ENCODE measurements around the gene CBFA2T3.

CBFA2T3 gene

DNA sequence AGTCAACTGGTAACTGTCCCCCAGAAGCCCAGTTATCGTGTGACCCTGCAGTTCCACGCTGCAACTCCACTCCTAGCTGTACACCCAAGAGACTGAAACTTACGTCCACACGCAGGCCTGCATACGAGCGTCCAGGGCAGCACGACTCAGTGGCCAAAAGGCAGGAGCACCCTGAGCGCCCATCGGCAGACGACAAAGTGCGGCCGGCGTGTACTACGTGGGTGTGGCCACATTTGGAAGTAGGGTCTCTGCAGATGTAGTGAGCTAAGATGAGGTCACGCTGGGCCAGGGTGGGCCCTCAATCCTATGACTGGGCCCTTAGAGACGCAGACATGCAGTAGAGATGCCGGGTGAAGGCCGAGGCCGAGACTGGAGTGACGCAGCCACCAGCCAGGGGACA lies 133.8 kb downstream of the CBFA2T3 start:
- TF ChIP-seq POLR2AphosphoS5 (IDR thresholded peaks at IDR 0.05; ENCODE audit: low read depth), result no peak
- TF ChIP-seq SPI1 (IDR thresholded peaks at IDR 0.05; ENCODE audit: borderline replicate concordance, low read depth), result no peak
- no peak for TF ChIP-seq GABPA (IDR thresholded peaks at IDR 0.05; ENCODE audit: low read depth)
- no peak for TF ChIP-seq REST (IDR thresholded peaks at IDR 0.05; ENCODE audit: insufficient replicate concordance, low read depth)
- TF ChIP-seq, protein P1, sequence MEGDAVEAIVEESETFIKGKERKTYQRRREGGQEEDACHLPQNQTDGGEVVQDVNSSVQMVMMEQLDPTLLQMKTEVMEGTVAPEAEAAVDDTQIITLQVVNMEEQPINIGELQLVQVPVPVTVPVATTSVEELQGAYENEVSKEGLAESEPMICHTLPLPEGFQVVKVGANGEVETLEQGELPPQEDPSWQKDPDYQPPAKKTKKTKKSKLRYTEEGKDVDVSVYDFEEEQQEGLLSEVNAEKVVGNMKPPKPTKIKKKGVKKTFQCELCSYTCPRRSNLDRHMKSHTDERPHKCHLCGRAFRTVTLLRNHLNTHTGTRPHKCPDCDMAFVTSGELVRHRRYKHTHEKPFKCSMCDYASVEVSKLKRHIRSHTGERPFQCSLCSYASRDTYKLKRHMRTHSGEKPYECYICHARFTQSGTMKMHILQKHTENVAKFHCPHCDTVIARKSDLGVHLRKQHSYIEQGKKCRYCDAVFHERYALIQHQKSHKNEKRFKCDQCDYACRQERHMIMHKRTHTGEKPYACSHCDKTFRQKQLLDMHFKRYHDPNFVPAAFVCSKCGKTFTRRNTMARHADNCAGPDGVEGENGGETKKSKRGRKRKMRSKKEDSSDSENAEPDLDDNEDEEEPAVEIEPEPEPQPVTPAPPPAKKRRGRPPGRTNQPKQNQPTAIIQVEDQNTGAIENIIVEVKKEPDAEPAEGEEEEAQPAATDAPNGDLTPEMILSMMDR (IDR thresholded peaks at IDR 0.05; ENCODE audit: insufficient read depth, low read length), result no peak

DNA sequence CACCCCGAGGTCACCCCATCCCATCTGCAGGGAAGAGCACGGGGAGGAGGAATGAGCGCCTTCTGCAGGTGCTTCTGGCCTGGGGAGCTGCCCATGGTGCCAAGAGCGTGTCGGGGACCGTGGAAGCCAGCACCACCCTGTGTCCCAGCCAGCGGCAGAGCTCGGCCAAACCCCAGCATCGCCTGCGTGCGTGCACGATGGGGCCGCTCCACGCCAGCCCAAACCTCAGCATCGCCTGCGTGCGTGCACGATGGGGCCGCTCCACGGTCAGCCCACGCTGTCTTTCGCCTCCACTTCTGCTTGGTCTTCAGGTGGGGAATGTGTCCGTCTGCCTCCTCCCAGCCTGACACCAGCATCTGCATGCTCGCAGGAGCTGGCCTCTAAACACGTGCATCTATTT lies 134.2 kb downstream of the CBFA2T3 start:
- Histone ChIP-seq H3K27me3 (ENCODE audit: insufficient read depth, poor library complexity, severe bottlenecking) (no peaks in the 10 kb centered on the region), H3K4me3 (replicated peaks; ENCODE audit: insufficient read depth, low read length) (no peak overlapping the region), H3K27ac (replicated peaks) (no peak overlapping the region)
- DNase-seq (ENCODE audit: low read depth in 1 of 2, low spot score in 1 of 2), result no peak
- TF ChIP-seq, protein P1 (IDR thresholded peaks at IDR 0.05; ENCODE audit: insufficient read depth, low read length), result no peak
- no peak for TF ChIP-seq GABPA (IDR thresholded peaks at IDR 0.05; ENCODE audit: low read depth)
- no peak for TF ChIP-seq REST (IDR thresholded peaks at IDR 0.05; ENCODE audit: insufficient replicate concordance, low read depth)

More for the DNA sequence above, 133.8 kb downstream of the CBFA2T3 start:
- Histone ChIP-seq H3K27ac (replicated peaks) (no peak overlapping the region), H3K27me3 (ENCODE audit: insufficient read depth, poor library complexity, severe bottlenecking) (no peaks in the 10 kb centered on the region), H3K4me3 (replicated peaks; ENCODE audit: insufficient read depth, low read length) (no peak overlapping the region)
- no peak for DNase-seq (ENCODE audit: low read depth in 1 of 2, low spot score in 1 of 2)

GRCh38 chr16:88842308-88842756 lies 134.7 kb downstream of the CBFA2T3 start:
- no peak for DNase-seq (ENCODE audit: low read depth in 1 of 2, low spot score in 1 of 2)
- Histone ChIP-seq H3K4me3 (replicated peaks; ENCODE audit: insufficient read depth, low read length) (no peak overlapping the region), H3K27me3 (ENCODE audit: insufficient read depth, poor library complexity, severe bottlenecking) (no peaks in the 10 kb centered on the region), H3K27ac (replicated peaks) (no peak overlapping the region)
- TF ChIP-seq POLR2AphosphoS5 (IDR thresholded peaks at IDR 0.05; ENCODE audit: low read depth) (no peak), GABPA (IDR thresholded peaks at IDR 0.05; ENCODE audit: low read depth) (no peak), REST (IDR thresholded peaks at IDR 0.05; ENCODE audit: insufficient replicate concordance, low read depth) (no peak), SPI1 (IDR thresholded peaks at IDR 0.05; ENCODE audit: borderline replicate concordance, low read depth) (no peak)
- TF ChIP-seq, protein P1 (IDR thresholded peaks at IDR 0.05; ENCODE audit: insufficient read depth, low read length), result no peak

Measured in HL-60 (cell line).